Measurements from ENCODE around the gene SHISA8. TPM values are rescaled to one million over a fixed set of nuclear protein-coding genes. Genes with fewer than 3 reads are reported as not detected.

SHISA8 gene
- polyA plus RNA-seq, 3 donors from 2014 or later: not detected

Other genes starting within 250 kb of the SHISA8 start
- 100 to 1,000 TPM; 190 to 209 (median 192) TPM for gene SNU13, start 226.2 kb downstream of the SHISA8 start, polyA plus RNA-seq
- 100 to 1,000 TPM; 122 to 250 (median 178) TPM for gene MEI1, start 215.6 kb downstream of the SHISA8 start, polyA plus RNA-seq
- 1 to 10 TPM; 1.8 to 6.6 (median 4.2) TPM for gene CCDC134, start 114.4 kb downstream of the SHISA8 start, polyA plus RNA-seq
- 10 to 100 TPM; 16.9 to 40.3 (median 22.9) TPM for gene SREBF2, start 82.0 kb downstream of the SHISA8 start, polyA plus RNA-seq
- gene TNFRSF13C, start 11.7 kb upstream of the SHISA8 start, polyA plus RNA-seq: not detected
- gene CENPM, start 32.1 kb upstream of the SHISA8 start, polyA plus RNA-seq: 1 to 10 TPM; 4.3 to 9.3 (median 5.5) TPM
- not detected for gene SEPTIN3, start 54.4 kb upstream of the SHISA8 start, polyA plus RNA-seq
- under 1 TPM in 2 of 3 donors, not detected in 1; 0.16 to 0.62 TPM for gene WBP2NL, start 83.7 kb upstream of the SHISA8 start, polyA plus RNA-seq
- 10 to 100 TPM; 17.5 to 30.5 (median 24.4) TPM for gene NAGA, start 155.7 kb upstream of the SHISA8 start, polyA plus RNA-seq
- gene PHETA2, start 159.2 kb upstream of the SHISA8 start, polyA plus RNA-seq: 1 to 10 TPM in 2 of 3 donors, under 1 TPM in 1; 0.78 to 2.1 (median 1.2) TPM
- gene SMDT1, start 164.6 kb upstream of the SHISA8 start, polyA plus RNA-seq: 100 to 1,000 TPM; 158 to 284 (median 174) TPM
- gene NDUFA6, start 175.7 kb upstream of the SHISA8 start, polyA plus RNA-seq: 100 to 1,000 TPM; 148 to 227 (median 214) TPM
- gene CYP2D6, start 215.7 kb upstream of the SHISA8 start, polyA plus RNA-seq: not detected